IPS DF 4.7 (cell line): Measurements from ENCODE around the gene ATP11A.

Experiments
- DNase-seq: peaks from one replicate; pipeline ENCODE4 v3.0.0-alpha.2; 2013; ENCODE audit warnings: low spot score; ENCODE audit errors: extremely low read depth

ATP11A gene

GRCh38 chr13:112890316-112891145, 200.7 kb downstream of the ATP11A start:
- DNase-seq = no peak

DNA sequence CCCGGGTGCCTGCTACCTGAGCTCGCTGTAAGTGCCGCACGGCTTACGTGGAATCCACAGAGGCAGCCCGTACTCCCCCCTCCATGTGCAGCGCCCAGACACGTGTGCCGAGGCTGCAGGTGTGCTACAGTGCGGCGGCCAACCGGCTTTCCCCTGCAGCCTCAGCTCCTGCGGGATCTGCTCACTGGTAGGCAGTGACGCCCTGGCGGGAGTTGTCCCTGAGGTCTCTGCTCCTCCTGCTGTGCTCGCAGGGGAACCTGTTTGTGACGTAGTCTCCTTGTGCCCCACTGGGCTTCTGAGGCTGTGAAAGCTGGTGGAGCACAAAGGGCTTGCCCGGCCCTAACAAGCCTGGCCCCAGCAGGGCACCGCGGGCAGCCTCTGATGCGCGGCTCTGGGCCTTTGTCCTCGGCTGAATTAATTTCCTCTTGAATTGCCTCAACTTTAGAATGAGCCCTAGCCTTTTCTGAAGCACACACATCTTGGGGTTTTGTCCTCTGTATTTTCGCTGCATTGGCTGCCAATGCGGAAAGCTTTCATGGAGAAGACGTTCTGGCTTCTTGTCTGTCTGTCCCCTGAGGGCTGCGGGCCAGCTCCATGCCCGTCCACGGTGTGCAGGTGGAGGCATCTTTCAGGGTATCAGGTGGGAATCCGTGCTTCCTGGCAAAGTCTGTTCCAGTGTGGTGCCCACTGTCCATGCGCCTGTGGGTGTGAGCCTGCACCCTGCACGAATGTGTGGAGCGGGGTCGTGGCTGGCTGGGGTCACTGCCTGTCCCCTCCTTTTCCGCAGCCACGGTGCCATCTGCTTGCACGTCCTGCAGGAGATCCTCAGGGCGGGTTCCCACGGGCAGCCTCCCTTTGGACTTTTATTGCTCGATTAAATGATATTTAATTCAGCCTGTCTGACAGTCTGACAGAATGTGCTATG, 201.9 kb downstream of the ATP11A start:
- no peak for DNase-seq

- DNase-seq = no peak
Measured at GRCh38 chr13:112892426-112893206, 202.8 kb downstream of the ATP11A start.

DNA sequence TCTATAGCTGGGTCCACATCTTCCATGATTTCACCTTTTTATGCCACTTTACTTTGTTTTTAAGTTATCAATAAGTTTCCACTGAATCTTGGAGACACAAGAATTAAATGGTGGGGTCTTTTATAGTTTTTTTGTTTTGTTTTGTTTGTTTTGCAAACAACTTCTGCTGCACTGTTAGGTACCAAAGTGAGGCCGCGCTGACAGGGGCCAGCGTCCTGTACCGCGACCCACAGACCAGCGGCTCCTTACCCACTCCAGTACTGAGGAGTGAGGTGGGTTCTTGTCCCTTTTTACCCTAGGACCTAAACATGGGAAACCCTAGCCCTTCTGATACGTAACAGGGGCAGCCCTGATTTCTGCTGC, 203.3 kb downstream of the ATP11A start:
- DNase-seq = no peak

- DNase-seq = no peak
Measured at GRCh38 chr13:112893570-112894422, 204.0 kb downstream of the ATP11A start.

- DNase-seq = no peak
Measured at GRCh38 chr13:112894423-112894672, 204.5 kb downstream of the ATP11A start.

DNA sequence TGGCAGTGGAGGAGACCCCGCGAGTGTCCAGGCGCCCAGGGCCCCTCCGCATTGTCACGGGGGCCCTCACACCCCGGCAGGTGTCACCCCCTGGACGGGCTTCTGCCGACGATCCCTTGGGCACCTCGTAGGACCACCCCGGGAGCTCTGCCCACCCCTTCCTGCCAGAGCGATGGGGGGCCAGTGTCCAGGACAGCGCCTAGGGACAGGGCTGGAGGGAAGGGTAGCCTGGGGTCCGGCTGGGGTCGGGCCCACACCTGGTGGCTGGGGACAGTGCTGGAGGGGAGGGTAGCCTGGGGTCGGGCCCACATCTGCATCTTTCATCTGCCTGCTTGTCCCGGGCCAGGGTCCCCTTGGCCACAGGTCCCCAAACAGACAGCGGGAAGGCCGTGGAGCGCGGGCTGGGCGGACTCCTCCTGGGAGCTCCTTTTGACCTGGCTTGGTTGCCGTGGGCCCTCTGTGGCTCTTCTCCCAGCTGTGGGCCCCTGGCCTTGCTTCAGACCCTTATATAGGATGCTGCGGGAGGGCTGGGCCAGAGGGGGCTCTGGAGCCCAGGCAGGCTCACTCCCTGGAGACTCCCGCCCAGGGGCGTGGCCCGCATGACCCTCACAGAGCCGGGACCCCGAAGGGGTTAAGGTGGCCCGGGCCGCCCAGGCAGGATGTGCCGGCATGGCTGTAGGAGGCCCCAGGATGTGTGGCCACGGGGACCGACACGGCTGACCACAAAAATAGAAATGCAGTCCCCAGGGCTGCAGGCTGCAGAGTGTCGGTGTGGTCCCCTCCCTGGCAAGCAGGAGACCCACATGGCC, 205.0 kb downstream of the ATP11A start:
- DNase-seq = no peak

GRCh38 chr13:112895521-112896465, 206.0 kb downstream of the ATP11A start:
- DNase-seq = no peak

- no peak for DNase-seq
Measured at GRCh38 chr13:112896736-112897602, 207.1 kb downstream of the ATP11A start.

- DNase-seq = no peak
Measured at GRCh38 chr13:112897603-112897955, 207.7 kb downstream of the ATP11A start.

DNA sequence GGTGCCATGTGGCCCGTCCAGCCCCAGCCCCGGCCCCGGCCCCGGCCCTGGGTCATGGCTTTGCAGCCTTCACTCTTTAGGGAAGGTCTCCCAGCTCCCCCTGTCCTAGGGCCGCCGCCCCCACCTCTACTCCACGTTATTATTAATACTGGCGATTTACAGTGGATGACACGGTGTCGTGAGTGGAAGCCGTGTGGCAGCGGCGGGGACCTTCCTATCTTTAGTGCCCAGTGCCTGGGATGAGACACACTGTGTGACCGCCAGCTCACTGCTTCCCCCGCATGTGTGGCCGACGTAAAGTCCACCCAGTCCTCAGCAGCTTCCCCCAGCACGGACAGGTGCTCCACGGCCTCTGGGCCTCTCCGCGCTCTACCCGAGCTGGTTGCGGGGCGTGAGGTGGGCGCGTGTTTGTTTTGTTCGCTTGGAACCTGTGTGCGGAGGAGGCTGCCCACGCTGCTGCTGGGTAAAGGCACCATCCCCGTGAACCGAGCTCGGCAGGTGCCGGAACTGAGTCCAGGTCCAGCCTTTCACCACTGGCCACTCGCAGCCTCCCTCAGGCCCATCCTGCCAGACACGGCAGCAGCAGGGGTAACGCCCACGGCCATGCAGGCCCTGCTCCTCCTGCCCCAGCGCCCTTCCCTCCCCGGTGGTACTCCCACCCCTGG, 208.2 kb downstream of the ATP11A start:
- no peak for DNase-seq

DNA sequence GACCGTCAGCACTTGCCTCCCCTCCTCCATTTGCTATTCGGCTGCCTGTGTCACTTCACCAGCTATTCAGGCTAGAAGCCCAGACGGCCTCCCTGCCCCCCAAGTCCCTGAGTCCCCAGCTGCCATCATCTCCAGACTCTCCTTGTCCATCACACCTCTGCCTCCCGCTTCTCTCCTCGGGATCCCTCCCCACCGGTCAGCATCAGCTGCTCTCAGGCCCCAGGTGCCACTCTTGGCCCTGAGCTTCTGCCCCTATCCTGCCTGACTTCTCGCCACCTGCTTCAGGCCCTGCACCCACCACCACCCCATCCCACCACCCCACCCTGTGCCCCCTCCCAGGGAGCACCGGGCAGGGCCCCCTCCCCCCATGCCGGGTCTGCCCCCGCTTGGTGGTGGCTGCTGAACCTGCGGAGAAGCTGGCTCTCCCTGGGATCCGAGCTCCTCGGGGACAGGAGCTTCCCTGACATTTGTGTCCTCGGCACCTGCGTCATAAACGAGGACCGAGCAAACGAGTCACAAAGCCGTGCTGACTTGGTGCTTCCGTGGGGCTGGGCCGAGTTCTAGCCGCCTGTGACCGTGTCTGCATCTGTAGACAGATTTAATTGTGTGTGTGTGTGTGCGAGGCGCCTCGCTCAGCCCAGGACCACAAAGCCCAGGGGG, 208.9 kb downstream of the ATP11A start:
- DNase-seq = no peak

DNA sequence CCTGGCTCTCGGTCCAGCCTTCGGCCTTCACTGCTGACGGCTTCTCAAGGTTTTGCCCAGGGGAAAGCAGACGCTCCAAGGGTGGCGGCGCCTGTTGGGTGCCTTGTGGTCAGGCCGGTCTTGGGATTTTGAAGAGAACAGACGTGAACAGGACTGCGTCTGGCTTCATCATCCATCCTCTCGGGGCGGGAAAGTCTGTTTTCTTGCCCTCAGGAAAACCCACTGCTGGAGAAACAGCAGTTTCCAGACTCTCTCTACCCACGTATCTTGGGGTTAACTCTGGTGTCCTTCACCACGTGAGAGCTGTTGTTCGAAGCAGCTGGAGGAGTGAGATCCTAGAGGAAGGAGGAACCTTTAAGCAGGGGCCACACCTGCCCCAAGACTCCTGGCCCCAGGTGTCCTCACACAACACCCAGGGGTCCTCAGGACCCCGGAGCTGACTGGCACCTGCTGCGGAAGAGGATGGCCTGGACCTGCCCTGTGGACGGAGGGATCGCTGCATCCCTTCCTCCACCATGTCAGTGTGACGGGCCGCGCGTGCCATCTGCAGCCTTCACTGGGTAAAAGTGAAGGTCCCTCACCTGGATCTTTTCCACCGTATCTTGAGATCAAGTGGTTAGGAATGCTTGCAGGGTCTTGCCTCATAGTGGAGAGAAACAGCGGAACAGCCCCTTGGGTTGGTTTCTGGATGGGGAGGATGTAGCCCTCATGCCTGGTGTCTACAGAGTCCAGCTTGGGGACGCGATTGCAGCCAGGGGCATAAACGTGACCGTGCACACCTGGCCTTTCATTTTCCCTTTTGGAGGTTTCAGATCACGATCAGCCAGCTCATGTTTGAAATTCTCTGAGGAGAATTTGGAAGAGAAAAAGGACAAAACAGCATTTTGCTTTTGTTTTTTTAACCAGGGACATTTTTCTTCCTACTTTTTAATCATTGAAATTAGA, 209.7 kb downstream of the ATP11A start:
- DNase-seq = no peak

DNA sequence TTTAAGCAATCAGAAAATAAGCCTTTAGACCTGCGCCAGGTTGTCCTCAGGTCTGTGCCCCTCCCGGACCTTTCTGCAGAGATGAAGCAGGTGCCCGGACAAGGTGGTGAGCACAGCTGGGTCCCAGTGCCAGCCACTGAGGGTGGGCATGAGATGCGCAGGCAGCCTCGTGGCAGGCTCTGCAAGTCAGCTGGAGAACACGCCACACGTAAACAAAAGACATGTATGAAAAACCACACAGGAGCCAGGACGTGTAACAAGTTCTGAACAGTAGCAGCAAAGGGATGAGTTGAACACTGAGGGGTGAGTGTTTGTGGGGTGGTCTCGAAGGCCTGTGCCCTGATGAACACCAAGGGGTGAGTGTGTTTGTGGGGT, 210.4 kb downstream of the ATP11A start:
- no peak for DNase-seq

- no peak for DNase-seq
Measured at GRCh38 chr13:112900691-112901091, 210.9 kb downstream of the ATP11A start.

GRCh38 chr13:112902101-112902651, 212.3 kb downstream of the ATP11A start:
- no peak for DNase-seq
